Stimulated activated CD4-positive, alpha-beta T cell treated with anti-CD3 and anti-CD28 coated beads, Interleukin-1b, Interleukin-23, amount 100 ng/mL, for 4 hours (primary cell): Measurements from ENCODE around the gene PTGES3.
"Not testable (repeated sequence)": the region's sequence is repeated elsewhere in the genome, so short reads cannot be mapped to it uniquely, and the experiment has no call there.

Source experiments
- DNase-seq, 2 donors: peaks; one replicate each; pipeline ENCODE4 v3.0.0-alpha.2; 2020; ENCODE audit warnings: low read depth in 2 of 2

The PTGES3 gene, protein sequence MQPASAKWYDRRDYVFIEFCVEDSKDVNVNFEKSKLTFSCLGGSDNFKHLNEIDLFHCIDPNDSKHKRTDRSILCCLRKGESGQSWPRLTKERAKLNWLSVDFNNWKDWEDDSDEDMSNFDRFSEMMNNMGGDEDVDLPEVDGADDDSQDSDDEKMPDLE

DNA sequence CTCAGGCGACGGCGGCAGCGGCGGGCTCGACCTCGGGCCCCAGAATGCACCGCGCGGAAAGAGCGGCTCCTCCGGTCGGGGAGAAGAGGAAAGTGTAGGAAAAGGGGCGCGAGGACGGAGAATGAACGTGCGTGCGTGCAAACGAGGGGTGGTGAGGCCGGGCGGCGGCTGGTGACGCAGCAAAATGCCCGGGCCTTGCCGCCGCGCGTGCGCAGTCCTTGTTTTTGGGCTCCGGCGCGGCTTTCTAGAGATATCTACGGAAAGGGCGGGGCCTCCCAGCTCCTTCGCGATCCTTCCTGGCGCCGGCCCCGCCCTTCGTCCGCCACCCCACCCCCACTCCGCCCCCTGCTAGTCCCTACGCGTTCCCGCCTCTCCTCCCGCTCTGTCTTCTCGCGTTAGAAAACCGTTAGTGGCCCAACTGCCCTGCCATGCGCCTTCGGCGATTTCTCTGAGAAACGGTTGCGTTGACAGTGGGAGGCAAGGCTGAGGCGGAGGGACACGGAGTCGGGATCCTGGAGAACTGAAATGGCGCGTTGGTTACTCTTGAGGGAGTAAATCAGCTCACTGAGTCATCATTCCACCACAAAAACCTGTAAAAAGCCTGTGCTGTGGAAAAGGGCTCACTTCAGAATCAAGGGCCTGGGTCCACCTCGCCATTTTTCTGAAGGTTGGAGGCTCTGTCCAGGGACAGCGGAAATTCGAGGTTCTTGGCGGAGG lies at the start of gene PTGES3:
PTGES3 (minus strand) TSS at position 156 of the 717 bp plus-strand sequence. CDS start 285 bp downstream, outside the sequence.
- DNase-seq: peak; percentile 96

DNA sequence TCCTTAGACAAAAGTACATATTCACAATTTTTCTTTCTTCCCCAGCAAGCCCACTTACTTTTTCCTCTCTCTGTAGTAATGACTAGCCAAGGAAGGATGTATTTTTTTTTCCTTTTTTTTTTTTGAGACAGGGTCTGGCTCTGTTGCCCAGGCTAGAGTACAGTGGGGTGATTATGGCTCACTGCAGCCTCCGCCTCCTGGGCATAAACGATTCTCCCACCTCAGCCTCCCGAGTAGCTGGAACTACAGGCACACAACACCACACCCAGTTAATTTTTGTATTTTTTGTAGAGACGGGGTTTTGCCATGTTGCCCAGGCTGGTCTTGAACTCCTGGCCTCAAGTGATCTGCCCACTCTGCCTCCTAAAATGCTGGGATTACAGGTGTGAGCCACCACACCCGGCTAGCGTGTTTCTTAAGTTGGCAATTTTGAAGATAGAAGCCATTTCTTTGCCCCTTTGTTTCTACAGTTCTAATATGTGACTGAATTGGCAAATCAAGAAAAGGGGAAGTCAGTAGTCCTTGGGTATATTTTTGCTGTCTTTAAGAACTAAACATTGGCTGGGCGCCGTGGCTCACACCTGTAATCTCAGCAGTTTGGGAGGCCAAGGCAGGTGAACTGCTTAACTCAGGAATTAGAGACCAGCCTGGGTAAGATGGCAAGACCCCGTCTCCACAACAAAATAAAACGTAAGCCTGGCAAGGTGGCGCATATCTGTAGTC lies 40.2 kb upstream of the PTGES3 start:
- DNase-seq: no peak

- not testable (repeated sequence) for DNase-seq
Observed at GRCh38 chr12:56726196-56726675, 38.2 kb upstream of the PTGES3 start.

DNA sequence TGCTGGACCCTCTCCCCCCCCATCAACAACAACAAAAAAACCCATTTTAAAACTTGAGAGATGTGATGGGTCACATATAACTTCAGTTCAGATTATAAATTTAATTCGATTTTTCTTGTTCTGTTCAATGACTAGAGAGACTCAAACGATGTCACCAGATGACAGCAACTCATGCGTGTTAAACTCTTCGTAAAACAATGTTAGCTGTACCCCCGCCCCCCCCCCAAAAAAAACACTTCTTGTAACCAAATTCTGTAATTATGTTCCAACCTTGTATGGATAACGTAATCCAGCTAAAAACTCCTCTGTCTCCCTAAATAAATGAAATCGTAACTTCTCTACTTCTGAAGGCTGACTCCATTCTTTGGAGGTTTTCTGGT lies 37.6 kb upstream of the PTGES3 start:
- DNase-seq: no peak

DNA sequence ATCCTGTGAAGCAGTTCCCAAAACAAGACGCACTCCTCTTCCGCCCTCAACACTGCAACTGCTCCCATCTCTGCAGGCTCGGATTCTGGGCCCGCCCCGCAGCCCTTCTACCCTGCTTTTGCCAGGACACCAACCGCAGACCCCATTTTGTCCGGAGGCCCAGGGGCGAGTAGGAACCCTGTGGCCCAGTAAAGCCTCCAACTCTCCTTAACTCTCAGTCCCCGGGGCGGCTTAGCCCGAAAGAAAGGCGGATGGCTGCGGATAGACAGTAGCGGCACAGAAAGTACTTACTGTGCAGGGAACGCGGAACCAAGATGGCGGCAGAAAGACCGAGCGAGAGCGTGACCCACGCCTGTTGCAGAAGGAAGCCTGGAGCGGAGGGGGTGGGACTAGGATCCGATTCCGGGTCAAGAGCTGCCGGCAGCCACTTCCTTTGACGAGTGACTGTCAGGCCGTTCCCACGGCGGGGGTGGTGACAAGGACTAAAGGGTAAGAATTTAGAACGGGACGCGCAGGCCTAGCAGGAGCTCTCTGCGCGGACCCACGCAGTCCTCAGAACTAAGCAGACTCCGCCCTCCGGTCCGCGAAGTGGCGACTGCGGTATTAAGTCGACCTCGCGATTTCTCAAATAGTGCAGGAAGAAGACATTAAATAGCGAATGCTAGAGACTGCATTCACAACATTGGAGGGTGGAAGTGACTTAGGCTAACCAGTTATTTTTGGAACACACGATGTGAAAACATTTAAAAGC lies 37.1 kb upstream of the PTGES3 start, which contains the start of gene NACA:
NACA (minus strand) TSS at position 328 of the 751 bp plus-strand sequence. CDS start 778 bp downstream, outside the sequence.
- peak; percentile 94 to 96 for DNase-seq

GRCh38 chr12:56724701-56724971 lies 36.6 kb upstream of the PTGES3 start:
- DNase-seq: no peak

- DNase-seq: no peak
Observed at GRCh38 chr12:56723889-56724700, 36.0 kb upstream of the PTGES3 start.

DNA sequence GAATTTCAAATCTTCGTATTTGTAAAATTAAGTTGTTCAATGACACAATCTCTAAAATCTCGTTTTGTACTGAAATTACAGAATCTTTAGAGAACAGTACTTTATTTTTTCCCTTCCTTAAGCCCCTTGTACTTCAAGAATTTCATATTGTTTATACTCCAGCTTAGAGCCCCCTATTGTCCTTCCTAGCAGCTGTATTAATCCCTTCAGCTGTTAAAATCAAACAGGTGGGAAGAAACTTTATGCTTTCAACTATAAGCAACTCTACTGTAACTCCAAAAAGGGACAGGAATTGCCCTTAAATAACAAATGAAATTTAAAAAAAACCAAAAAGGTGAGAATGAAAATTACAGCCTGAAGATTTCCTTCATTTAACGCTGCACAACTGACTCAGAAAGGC lies 35.3 kb upstream of the PTGES3 start:
- no peak for DNase-seq

- no peak for DNase-seq
Observed at GRCh38 chr12:56722832-56723231, 34.7 kb upstream of the PTGES3 start.

- DNase-seq: no peak
Observed at GRCh38 chr12:56721721-56722120, 33.6 kb upstream of the PTGES3 start.

- no peak for DNase-seq
Observed at GRCh38 chr12:56721216-56721615, 33.1 kb upstream of the PTGES3 start.

GRCh38 chr12:56720731-56721151 lies 32.7 kb upstream of the PTGES3 start:
- no peak for DNase-seq

DNA sequence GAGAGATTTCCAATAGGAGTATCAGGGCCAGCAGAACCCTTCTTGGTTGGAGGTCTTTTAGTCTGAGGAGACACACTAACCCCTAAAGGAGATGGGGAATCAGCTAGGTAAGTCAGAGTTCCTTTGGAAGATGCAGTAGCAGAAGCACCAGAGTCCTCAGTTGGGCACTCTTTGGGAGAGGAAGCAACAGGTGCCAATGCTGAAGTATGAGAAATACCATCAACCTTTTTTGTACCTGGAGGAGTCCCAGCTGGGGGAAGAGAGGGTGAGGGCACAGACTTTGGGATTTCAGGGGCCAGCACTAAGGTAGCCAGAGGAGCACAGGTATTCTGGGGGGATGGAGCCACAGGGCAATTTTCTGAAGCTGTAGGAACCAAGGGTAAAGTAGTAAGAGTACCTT lies 31.0 kb upstream of the PTGES3 start:
- DNase-seq: no peak

DNA sequence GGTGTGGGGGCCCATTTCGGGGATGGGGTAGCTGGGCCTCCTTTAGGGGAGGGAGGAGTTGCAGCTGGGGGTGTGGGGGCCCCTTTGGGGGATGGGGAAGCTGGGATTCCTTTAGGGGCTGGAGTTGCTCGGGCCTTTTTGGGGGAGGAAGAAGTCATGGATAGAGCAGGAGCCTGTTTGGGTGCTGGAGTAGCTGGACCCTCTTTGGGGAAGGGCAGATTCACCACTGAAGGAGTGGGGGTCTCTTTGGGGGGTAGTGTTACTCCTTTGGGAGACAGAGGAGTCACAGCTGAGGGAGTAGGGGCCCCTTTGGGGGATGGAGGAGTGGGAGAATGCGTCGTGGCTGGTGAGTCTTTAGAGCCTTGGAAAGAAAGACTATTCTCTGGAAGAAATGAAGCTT lies 30.6 kb upstream of the PTGES3 start:
- DNase-seq: no peak

DNA sequence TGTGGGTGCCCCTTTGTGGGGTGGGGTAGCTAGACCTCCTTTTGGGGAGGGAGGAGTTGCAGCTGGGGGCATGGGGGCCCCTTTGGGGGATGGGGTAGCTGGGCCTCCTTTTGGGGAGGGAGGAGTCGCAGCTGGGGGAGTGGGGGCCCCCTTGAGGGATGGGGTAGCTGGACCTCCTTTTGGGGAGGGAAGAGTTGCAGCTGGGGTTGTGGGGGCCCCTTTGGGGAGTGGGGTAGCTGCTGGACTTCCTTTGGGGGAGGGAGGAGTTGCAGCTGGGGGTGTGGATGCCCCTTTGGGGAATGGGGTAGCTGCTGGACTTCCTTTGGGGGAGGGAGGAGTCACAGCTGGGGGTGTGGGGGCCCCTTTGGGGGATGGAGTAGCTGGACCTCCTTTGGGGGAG lies 30.1 kb upstream of the PTGES3 start:
- DNase-seq: no peak

DNA sequence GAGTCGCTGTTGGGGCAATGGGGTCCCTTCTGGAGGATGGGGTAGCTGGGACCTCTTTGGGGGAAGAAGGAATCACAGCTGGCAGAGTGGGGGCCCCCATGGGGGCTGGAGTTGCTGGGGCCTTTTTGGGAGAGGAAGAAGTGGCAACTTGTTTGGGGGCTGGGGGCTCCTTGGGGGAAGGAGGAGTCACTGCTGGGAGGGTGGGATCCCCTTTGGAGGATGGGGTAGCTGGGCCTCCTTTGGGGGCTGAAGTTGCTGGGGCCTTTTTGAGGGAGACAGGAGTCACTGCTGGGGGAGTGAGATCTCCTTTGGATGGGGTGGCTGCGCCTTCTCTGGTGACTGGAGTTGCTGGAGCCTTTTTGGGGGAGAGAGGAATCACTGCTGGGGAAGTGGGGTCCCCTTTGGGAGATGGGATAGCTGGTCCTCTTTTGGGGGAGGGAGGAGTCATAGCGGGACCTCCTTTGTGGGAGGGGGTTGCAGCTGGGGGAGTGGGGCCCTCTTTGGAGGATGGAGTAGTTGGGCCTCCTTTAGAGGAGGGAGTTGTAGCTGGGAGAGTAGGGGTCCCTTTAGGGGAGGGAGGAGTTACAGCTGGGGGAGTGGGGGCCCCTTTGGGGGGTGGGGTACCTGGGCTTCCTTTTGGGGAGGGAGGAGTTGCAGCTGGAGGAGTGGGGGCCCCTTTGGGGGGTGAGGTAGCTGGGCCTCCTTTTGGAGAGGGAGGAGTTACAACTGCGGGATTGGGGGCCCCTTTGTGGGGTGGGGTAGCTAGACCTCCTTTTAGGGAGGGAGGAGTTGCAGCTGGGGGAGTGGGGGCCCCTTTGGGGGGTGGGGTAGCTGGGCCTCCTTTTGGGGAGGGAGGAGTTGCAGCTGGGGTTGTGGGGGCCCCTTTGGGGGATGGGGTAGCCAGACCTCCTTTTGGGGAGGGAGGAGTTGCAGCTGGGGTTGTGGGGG lies 29.1 kb upstream of the PTGES3 start:
- DNase-seq: no peak

- DNase-seq: no peak
Observed at GRCh38 chr12:56716458-56716857, 28.4 kb upstream of the PTGES3 start.

- DNase-seq: no peak
Observed at GRCh38 chr12:56715798-56716197, 27.7 kb upstream of the PTGES3 start.

- no peak for DNase-seq
Observed at GRCh38 chr12:56714431-56714929, 26.4 kb upstream of the PTGES3 start.

DNA sequence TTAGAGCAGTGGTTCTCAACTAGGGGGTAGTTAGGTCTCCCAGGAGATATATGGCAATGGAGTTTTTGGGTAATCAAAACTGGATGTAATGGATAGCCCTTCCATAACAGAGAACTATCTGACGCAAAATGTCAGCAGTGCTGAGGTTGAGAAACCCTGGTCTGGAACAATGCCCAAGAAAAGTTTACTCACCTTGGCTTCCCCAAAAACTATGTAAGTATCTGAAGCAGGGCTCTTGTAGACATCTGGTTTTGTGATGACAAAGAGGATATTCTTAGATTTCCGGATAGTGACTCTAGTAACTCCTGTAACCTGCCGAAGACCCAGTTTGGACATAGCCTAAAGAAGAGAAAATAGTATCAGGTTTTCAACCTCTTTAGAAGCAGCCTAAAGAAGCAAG lies 25.3 kb upstream of the PTGES3 start:
- DNase-seq: no peak
